COLO668 (cell line): ENCODE measurements around the gene FHDC1.
A peak's percentile ranks its signal among the peaks of the same experiment; 100 is the strongest.

Experiments
- DNase-seq: peaks from one replicate; lab custom pipeline; 2025; ENCODE audit not compliant: unreplicated experiment; lab: John Stamatoyannopoulos, UW

Gene FHDC1

DNA sequence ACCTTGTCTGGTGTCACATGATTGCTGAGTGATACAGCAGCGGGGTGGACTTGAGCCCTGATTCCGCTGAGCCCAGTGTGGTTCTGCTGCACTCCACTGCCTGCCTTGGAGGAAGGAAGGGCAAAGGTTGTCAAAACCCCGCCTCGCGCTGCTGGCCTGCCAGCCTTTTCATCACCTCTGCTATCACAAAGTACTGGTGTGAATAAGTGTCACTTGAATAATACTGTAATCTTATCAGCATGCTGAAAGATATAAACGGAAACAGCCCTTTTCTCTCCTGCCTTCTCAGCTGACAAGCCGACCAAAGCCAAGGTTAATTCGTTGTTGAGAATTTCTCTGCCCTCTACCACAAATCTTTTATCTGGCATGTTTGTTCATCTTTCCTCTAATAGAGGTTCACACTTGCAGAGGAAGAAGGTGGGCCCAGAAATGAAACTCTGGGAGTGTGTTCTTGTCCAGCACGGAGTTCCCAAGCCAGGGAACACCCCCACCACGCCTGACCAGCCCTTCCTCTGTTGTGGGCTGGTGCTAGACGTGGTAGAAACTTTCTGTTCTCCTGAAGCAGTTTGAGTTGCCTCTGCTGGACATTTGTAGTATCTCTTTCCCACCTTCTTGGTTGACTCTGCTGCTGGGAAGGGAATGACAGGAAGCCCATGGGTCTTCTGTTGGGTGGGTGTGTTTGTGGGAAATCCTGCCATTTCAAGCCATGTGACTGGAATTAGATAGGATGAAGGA lies 21.5 kb downstream of the FHDC1 start:
- peak; percentile 13 for DNase-seq

DNA sequence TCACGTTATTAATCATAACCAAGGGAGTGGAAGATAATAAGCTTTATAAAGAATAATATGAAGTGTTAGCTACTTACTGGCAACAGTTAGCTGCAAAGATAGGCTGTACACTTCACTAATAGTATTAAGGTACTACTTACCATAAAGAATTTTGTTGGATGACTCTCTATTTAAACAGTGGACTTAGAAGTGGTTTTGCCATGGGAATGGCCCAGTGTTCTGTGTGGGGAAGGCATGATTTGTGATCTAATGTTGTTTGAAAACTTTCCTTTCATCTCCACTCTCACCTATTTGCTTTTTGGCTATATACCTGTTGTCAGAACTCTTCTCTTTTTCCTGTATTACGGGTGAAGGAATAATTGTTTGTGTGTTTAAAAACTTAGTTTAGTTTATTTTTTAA lies 23.0 kb downstream of the FHDC1 start:
- DNase-seq, result no peak

DNA sequence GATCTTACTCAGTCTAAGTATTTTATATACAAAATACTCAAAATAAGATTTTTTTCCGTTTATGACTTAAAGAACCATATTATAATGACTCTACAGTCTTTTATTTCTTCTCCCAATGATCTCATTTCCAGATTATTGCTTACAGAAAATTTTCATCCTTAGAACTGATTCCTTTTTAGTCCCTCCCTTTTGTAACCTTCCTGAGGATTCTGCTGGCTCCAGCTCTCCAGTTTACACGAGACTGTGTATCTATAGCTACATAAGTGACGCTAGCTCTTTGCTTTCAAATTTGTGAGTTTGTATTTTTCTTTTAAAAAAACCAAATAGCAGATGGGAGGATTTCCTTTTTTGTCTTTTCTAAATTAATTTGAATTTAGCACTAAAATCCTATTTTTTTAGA lies 24.0 kb downstream of the FHDC1 start:
- DNase-seq, result no peak

DNA sequence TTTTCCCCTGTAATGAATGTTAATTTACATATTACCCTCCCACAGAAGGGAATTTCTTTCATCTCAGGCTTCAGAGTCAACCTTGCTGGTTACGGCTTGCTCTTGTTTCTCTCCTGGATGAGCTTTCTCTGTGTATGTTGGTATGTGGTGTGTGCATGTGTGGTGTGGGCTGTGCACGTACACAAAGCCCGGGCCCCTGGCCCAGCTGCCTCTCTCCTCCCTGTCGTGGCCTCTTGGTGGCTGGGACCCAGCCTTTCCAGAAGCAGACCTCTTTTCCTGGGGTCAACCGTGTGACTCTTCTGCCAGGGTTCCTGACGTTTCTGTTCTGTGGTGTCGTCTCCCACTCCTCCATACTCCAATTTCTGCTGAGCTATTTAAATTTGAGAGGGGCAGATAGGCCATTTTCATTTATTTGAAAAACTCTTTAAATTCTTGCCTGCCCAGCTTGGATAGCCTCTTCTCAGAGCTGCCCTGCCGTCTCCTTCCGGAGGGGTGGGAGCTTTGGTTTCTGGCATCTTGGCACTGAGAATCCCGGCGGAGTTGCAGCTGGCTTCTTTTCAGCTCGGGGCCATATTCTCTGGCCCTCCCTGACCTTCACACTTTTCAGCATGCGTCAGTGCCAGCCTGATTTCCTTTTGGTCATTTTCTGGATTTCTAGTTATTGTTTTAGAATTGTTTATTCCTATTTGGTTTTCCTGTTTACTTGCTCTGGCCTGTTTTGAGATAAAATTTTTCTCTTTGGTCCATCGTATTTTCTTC lies 25.1 kb downstream of the FHDC1 start:
- DNase-seq, result no peak

DNA sequence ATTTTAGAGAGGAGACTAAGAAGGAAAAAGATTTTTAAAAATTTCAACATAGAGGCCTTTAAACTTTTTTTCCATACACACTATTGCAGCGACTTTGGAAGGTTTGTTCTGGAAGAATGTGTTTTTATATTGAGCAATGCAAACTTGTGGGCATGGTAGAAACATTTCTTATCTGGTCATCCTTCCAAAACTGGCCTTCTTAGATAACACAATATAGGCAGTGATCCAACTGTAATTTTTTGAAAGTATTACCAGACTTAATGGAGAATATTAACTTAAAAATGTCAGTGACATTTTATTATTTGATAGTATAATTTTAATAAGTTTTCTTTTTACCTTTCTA lies 25.6 kb downstream of the FHDC1 start:
- no peak for DNase-seq

DNA sequence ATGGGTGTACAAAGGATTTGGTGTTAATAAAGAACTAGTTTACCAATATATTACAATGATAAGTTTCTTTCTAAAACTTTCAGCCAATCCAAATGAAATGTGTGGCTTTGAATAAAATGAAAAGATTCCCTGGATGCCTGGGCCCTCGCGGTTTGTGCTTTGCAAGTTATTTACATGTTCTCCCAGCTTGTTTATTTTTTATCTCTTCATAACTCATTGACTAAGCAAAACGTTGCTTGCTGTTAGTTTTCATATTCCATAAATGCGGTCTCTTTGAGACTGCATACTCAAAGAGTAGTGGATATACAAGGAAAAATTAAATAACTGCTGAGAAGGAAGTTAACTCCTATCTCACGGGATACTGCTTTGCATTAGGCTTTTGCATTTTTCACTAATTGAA lies 26.0 kb downstream of the FHDC1 start:
- no peak for DNase-seq

DNA sequence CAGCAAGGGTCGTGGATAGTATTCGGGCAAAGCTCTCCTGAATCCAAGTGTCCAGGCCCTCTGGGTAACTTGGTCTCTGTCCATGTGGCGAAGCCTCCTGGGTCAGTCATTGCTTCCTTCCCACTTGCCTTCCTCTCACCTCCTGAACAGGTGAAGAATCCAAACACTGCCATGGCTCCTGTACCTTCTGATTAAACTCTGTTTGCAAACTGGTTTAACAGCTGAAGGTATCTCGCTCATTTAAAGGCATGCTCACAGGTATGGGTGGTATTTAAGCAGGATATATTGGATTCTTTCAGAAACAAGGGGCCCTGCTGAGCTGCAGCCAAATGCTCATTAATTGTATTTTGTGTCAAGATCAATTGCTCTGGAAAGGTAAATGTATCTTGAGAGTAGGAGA lies 28.2 kb downstream of the FHDC1 start:
- DNase-seq, result no peak

DNA sequence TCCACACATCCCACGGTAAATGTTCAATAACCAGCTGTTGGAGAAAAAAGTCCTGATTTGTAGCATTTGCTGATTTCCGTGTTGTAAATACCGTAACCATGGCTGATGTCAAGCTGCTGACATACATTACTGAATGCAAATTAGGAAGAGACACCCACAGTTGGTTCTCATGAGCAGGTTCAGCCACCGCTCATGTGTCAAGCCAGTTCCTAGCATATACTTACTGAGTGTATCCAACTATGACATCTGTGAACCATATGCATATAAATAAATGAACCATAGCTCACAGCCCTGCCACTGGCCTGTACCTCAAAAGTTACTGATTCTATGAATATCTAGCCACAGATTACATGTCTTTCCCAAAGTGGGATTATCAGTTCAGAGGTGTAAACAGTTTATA lies 29.5 kb downstream of the FHDC1 start:
- DNase-seq, result no peak

DNA sequence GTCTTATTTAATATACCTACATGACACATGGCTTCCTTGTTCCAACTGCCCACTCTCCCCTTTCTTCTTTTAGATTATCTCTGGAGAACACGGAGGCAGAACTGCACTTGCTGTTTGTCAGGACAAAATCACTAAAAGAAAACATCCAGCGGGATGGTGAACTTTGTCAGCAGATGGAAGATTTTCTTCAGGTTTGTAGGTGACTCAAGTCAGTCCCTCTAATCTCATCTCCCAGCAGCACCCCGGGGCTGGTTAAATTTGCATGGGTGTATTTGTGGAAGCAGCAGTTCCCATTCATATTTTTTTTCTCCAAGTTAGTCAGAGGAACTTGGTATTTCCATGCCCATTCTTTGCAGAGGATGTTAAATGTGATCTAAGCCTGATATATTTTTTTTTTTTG lies 31.8 kb downstream of the FHDC1 start:
- DNase-seq, result no peak

DNA sequence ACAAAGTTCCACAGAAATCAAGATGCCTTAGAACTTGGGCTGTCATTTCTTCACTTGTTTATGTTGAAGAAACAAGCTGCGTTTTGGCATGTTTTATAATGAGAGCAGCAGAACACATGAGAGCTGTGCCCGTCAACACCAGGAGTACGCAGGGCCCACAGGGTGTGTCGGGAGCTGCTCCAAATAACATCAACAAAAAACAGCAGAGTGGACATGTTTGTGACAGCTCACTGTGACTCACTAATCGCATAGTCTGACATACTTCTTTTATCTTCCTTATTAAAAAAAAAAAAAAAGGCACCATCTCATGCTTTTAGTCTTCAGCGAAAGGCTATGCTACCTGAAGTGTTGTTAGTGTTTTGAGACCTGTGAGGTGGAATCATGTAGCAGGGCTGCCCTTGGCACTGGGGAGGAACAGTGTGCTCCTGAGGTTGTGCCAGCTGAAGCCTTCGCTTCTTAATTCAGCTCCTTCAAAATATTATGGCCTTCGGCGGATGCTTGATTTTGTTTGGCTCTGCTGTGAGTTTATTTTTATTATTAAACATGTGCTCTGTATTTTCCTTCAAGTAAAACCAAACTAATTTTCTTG lies 32.8 kb downstream of the FHDC1 start:
- no peak for DNase-seq

DNA sequence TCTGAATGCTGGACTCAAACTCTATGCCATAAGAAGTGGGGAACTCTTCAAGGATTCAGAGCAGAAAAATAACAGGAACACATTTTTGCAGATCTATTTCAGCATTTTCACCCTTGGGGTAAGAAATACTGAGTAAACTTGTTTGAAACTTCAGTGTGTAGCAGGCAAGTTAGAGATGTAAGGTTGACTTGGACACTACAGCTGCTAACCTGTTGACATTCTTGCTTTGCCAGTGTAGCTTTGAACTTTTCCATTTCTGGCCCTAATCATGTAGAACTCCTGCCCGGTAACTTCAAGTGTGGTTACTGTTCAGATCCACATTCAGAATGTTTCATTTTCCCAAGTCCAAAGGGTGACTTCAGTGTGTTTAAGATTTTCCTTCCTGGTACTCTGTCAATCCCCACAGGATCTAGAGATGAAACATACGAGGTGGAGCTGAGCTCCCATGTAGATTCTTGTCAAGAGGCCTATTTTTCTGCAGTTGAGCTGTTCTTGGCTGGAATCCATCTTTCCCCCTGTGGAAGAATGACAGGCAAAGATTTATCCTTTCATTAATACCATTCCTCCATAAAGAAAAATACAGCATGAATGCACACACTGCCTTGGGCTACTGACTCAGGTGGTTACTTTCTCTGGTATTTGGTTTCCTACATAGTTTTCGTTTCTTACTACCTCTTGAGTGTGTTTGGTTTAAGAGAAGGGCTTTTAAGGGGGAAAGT lies 34.1 kb downstream of the FHDC1 start:
- no peak for DNase-seq

DNA sequence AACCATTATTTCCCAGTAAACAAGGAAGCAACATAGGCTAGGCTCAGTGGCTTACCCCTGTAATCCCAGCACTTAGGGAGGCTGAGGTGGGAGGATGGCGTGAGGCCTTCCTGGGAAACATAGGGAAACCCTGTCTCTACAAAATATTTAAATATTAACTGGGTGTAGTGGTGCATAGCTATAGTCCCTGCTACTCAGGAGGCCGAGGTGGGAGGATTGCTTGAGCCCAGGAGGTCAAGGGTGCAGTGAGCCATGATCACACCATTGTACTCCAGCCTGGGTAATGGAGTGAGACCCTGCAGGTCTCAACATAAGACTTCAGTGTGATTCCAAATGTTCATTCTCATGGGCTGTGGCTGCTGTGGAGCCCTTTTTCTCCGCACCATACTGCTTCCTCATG lies 34.9 kb downstream of the FHDC1 start:
- no peak for DNase-seq

DNA sequence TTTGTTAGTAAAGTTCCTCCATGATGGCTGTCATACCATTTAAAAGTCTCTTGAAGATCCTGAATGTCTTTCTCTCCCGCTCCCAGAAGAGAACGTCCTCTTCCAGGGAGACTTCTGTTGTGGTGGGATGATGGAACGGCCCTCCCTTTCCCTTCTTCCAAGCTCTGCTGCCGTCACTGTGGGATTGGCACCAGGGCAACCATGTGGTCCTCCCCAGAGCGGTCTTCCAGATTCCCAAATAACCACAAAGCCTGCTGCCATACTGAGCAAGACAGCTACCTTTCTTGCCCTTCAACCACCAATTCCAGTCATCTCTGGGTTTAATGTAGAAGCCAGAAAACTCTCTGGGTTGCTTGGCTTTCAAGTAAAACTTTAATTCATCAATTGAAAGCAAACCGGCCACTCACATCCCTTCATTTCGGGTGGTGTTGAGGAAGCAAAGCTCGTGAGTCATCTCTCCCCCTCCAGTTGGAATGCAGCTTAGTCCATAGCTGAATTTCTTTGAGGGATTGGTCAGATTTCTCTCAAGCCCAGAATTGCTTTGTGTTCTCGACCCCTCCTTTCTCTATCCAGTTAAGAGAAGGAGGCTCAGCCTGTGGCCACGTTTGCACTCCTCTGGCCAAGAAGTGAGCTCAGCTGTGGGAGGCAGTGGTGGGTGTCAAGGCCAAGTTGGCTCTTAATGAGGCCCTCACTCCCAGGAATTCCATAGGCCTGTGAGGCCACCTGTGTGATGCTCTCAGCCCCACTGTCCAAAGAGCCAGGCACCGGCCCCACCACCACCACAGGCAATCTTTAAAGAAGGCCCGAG lies 36.9 kb downstream of the FHDC1 start:
- no peak for DNase-seq

DNA sequence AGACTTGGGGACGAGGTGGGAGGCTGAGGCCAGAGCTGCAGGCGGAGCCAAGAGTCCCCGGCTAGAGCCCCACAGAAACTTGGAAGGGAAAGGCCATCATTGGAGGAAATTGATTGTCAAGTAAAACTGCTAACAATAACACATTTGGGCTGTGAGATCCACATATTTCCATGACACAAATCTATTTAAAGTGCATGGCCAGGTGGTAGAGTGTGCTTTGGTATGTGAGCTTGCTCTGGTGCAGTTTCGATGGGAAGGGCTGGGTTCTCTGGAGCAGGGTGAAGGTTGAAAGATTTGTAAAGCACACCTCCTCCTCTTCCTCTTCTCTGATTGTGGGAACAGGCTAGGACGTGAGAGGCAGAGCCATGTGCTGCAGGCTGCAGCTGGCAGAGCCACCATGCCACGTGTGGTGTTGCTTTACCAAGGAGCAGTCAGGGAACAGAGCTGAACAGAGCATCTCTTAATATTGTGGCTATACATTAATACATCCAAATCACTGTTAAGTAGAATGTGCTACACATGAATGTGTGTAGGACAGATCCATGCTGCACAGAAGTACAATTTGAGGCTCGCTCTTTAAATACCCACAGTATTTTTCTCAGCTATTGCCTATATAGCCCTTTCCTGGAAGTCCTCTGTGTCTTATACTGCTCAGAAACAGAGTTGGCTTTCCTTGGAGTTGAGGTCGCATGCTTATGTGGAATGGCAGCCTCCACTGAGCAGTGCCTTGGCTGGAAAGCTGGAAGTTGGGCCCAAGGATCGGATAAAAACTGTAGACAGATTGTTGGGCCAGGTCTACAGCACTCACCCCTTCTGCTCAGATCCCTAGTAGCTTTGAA lies 37.7 kb downstream of the FHDC1 start:
- no peak for DNase-seq

DNA sequence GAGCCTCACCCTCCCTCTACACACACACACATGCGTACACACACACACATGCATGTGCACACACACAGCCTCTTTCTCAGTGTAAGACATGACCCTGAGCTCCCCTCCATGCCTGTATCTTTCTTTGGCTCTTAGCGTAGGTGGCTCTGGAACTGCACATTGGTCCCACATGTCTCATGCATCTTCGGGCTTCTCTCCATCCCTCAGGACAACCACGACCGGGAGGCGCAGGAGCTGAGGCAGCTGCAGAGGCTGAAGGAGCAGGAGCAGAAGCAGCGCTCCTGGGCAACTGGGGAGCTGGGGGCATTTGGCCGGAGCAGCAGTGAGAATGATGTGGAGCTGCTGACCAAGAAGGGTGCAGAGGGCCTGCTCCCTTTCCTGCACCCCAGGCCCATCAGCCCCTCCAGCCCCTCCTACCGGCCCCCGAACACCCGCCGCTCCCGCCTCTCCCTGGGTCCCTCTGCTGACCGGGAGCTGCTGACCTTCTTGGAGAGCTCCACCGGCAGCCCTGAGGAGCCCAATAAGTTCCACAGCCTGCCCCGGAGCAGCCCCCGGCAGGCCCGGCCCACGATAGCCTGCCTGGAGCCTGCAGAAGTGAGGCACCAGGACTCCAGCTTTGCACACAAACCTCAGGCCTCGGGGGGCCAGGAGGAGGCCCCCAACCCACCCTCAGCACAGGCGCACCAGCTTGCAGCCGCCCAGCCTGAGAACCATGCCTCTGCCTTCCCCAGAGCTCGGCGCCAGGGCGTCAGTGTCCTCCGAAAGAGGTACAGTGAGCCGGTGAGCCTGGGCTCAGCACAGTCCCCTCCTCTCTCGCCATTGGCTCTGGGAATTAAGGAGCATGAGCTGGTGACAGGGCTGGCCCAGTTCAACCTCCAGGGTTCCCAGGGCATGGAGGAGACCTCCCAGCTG lies 38.6 kb downstream of the FHDC1 start:
- DNase-seq, result no peak

DNA sequence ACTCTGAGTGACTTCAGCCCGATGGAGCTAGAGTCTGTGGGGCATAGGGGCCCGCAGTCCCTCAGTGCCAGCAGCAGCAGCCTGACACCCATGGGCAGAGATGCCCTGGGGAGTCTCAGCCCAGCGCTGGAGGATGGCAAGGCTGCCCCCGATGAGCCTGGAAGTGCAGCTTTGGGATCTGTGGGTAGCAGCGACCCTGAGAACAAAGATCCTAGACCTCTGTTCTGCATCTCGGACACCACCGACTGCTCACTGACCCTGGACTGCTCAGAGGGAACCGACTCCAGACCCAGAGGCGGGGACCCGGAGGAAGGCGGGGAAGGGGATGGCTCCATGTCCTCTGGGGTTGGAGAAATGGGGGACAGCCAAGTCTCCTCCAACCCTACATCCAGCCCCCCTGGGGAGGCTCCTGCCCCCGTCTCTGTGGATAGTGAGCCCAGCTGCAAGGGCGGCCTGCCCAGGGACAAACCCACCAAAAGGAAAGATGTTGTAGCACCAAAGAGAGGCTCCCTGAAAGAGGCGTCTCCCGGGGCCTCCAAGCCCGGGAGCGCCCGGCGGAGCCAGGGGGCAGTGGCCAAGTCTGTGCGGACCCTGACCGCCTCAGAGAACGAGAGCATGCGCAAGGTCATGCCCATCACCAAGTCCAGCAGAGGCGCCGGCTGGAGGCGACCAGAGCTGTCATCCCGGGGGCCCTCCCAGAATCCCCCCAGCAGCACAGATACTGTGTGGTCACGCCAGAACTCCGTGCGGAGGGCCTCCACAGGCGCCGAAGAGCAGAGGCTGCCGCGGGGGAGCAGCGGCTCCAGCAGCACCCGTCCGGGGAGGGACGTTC lies 39.5 kb downstream of the FHDC1 start:
- DNase-seq, result no peak

DNA sequence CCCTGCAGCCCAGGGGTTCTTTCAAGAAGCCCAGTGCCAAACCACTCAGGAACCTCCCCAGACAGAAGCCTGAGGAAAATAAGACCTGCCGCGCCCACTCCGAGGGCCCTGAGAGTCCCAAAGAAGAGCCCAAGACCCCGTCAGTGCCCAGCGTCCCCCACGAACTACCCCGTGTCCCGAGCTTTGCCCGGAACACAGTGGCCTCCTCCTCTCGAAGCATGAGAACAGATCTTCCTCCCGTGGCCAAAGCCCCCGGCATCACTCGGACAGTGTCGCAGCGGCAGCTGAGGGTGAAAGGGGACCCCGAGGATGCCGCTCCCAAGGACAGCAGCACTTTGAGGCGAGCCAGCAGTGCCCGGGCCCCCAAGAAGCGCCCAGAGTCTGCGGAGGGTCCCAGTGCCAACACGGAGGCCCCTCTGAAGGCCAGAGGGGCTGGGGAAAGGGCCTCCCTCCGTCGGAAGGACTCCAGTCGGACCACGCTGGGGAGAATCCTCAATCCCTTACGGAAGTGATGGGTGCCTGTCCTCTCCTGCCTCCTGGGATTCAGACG lies 40.2 kb downstream of the FHDC1 start:
- no peak for DNase-seq
